GM18867 (cell line): Measurements from ENCODE around the gene ERMN.
A peak's percentile ranks its signal among the peaks of the same experiment; 100 is the strongest.
"Not testable (repeated sequence)": the region's sequence is repeated elsewhere in the genome, so short reads cannot be mapped to it uniquely, and the experiment has no call there.

Experiments
- ATAC-seq: cut with Tn5 transposase; IDR thresholded peaks from one replicate; pipeline ENCODE4 v1.9.1; 2021; ENCODE audit warnings: mild to moderate bottlenecking, moderate library complexity; ENCODE audit not compliant: unreplicated experiment

Gene ERMN

DNA sequence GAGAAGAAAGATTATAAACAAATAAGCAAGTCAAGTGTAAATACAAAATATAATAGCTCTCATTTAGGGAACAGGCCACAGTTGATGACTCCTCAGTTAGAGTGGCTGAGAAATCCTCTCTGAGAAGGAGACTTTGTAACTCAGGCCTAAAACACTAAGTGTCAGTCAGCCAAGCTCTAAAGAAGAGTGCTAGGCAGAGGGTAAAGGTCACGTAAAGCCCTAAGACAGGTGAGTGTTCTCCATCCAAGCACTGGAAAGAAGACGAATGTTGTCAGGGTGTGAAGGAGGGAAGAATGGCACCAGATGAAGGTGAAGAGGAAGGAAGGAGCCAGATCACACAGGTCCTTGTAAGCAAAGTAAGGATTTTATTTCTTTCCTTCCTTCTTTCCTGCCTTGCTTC lies 24.3 kb downstream of the ERMN start:
- no peak for ATAC-seq

DNA sequence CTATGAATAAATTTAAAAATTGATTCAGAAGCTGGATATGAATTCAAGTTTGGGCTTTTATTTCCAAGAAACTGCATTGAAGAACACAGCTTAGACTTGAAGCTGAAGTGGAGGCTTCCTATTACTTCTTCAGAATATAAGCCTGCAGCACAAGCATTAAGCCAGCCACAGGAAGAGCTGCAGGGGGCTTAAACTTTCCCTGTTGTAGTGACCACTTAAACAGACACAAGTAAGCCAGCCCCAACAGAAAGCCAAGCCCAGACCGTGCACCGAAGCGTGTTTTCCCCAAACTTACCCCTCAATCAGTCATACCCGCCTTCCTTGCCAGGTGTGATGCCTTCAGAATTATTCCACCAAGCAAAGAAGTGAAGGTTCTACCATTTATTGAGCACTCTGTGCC lies 28.7 kb downstream of the ERMN start:
- ATAC-seq = no peak

DNA sequence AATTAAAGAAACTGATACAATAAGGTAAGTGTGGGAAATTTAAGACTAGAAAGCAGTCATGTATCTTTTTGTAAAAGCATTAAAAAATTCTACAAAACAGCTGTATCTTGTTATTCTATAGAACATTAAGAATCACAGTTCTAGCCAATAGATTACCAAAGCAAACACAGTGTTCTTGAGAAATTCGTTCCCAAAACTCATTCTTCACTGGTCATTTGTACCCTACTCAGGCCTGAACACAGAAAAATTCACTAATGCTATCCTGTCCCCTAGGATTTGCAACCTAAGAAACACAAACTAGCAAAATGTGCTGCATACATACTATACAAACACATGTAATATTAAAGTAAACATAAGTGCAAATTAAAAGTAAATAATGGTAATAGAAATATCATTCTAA lies 29.1 kb downstream of the ERMN start:
- no peak for ATAC-seq

DNA sequence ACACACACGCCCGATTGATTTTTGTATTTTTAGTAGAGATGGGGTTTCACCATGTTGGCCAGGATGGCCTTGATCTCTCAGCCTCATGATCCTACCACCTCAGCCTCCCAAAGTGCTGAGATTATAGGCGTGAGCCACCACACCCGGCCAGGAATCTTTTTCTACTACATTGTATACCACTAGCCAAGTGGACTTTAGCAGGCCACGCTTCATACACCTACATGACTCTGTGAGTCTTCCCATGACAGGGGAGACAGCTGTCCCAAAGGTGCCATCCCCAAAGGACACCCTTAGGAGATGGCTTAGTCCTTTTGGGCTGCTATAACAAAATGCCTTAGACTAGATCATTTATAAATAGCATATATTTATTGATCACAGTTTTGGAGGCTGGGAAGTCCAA lies 32.8 kb downstream of the ERMN start:
- no peak for ATAC-seq

DNA sequence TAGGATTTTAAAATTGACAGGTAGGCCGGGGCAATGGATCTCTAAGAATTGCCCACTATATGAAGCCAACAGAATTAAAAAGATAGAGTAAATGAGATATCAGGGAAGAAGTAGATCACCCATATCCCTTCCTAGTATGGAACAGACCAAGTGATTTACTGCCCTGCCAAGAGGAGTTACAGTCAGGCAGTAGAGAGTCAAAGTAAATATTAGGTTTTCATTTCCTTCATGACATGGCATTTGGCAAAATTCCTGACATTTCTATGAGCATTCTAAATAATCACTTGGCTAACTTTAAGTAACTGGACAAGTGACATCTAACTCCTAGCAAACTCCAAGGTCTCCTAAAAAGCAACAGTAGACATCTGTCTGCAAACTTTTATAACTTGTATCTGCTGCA lies 34.6 kb downstream of the ERMN start:
- no peak for ATAC-seq

DNA sequence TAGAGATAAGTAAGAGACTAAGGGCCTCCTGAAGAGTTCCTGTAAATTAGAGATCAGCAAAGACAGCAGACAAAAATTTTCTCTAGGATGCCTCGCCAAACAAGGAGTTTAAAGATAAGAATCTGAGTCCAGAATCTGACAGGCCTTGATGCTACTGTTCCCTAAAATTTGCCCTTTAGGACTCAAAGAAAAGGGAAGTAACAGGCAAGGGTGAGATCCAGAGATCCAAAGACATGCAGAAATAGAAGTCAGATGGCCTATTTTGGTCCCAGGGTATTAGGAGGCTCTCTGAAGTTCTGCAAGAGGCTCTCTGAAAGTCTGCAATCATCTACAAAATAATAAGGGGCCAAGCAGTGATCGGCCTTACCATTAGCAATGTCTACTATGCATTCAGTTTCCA lies 35.1 kb downstream of the ERMN start:
- no peak for ATAC-seq

DNA sequence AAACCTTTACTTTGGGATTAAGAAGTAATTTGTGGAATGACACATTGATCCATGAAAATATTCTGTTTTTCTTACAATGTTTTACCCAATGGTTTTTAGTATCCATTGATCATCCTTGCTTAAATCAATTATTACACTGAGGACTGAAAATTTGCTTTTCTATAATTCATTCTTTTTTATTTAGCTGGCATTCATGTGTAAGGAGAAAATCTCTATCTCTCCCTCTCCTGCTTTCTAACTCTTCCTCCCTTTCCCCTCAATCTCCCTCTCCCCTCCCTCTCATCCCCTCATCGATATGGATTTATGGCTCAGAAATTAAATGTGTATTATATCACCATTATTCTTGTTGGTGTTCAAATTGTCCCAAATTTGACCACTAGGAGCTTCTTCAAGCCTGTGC lies 38.5 kb downstream of the ERMN start:
- ATAC-seq = no peak

DNA sequence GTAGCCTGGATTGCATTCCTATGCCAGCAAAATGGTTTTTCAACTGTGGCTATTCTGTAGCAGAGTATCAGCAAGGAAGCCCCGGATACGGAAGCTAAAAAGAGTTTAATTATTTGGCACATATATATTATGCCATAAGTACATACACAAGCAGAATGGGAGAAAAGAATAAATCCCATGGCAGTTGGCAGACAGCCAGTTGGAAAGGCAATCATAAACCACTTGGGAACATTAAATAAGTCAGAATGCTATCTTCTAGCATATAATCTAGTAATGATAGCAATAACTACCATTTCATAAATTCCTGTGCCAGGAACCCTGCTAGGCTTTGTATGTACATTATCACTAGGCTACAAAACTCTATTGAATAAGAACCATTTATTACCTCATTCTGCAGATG lies 42.2 kb downstream of the ERMN start:
- no peak for ATAC-seq

DNA sequence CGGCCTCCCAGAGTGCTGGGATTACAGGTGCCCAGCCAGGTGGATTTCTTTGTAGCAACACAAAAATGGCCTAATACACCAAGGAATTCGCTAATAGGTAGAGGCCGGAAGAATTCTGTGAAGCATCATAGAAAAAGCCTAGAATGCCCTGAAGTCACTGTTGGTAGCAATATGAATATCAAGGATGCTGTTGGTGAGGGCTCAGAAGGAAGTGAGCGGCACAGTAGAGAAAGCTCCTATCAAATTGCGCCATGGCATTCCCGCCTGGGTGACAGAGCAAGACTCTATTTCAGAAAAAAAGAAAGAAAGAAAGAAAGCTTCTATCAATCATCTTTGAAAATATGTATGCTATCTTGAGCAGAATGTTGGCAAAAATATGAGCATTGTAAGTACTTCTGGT lies 44.3 kb downstream of the ERMN start:
- ATAC-seq = no peak

DNA sequence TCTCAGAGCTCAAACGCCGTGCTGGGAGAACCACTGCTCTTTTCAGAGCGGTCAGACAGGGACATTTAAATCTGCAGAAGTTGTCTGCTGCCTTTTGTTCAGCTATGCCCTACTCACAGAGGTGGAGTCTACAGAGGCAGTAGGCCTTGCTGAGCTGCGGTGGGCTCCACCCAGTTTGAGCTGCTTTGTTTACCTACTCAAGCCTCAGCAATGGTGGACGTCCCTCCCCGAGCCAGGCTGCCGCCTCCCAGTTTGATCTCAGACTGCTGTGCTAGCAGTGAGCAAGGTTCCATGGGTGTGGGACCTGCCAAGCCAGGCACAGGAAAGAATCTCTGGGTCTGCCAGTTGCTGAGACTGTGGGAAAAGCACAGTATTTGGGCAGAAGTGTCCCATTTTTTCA lies 46.3 kb downstream of the ERMN start:
- ATAC-seq = not testable (repeated sequence)

DNA sequence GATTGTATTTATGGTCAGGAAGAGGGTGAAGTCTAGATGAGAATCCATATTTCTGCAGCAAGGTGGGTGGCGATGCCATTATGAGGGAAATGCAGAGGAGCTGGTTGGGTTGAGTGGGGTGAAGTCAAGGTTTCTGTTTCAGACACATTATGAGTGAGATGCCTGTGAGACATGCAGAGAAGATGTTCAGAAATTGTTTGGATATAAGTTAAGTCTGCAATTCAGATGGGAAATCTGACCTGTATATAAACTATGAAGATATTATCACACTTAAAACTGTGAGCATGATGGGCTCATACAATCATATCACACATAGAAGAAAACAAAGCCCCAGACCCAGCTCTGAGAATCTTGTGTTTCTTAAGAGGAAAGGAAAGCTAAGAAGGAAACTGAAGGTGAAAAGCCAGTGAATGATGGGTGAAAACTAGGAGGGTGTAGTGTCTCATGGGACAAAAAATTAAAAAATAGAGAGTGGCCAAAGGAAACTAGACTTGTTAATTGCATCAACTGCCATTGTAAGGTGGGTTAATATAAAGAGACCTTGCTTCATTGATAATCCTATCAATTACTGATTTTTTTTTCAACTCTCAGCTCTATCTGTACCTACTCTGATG lies 53.9 kb downstream of the ERMN start:
- peak; percentile 64 for ATAC-seq

DNA sequence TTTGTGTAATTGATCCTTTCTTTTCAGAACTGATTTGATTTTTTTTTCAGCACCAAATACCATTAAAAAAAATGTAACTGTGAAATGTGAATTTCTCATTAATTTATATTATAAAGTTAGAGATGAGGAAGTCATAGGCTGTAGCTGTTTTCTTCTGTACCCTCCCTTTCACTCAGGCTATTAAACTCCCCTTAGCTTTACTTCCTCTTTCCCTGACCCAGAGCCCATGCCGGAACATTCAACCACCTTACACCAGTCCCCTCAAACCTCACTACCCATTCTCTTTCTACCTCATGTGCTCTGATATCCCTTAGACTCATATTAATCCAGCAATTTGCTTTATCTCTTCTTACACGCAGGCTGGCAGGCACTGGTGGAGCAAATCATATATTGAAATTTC lies 55.7 kb downstream of the ERMN start:
- ATAC-seq = peak; percentile 69

DNA sequence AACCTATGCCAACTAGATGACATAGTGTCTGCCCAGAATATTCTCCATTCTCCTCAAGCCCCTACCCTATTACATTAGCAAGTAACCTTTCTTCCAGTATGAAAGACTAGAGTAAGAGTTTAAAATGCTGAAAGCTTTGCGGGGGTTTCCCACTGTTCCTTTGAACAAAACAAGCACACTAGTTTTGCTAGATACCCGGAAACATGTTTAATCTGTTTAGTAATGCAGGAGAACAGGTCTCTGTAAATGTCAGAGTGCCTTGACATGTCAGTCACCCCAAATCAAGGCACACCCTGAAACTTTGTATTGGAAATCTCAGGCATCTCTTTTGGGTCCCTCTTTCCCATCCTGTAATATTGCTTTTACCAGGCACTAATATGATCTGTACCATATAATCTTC lies 56.6 kb downstream of the ERMN start:
- ATAC-seq = no peak
